OCI-LY1 (cell line): Measurements from ENCODE around the gene CLK1.
"Not testable (repeated sequence)": the region's sequence is repeated elsewhere in the genome, so short reads cannot be mapped to it uniquely, and the experiment has no call there.

Experiments
- H2AFZ ChIP-seq: fragments of 200-600 bp; sonication (generic), shearing (Covaris generic); 2 replicates; pipeline ENCODE4 v1.6.0; 2014; ENCODE audit warnings: antibody characterized with exemption, mild to moderate bottlenecking, low read length
- H3F3A ChIP-seq: fragments of 200-600 bp; sonication (generic), shearing (Covaris generic); 2 replicates; pipeline ENCODE4 v1.6.0; 2014; ENCODE audit warnings: mild to moderate bottlenecking, antibody characterized with exemption, low read length, moderate library complexity; ENCODE audit not compliant: insufficient read depth
- H3K27ac ChIP-seq: fragments of 200-600 bp; sonication (generic); 2 replicates; pipeline ENCODE4 v1.5.1; 2014; ENCODE audit warnings: low read length, mixed run types, mild to moderate bottlenecking, low read depth; ENCODE audit not compliant: poor library complexity, severe bottlenecking
- H3K27me3 ChIP-seq: fragments of 200-600 bp; sonication (generic); 2 replicates; pipeline ENCODE4 v1.6.0; 2014; ENCODE audit warnings: antibody characterized with exemption, mild to moderate bottlenecking, low read length, moderate library complexity; ENCODE audit not compliant: insufficient read depth
- H3K36me3 ChIP-seq: fragments of 200-600 bp; sonication (generic); 2 replicates; pipeline ENCODE4 v1.6.1; 2014; ENCODE audit warnings: mild to moderate bottlenecking, antibody characterized with exemption, low read length, moderate library complexity, mixed read lengths; ENCODE audit not compliant: insufficient read depth
- H3K4me1 ChIP-seq: fragments of 200-600 bp; sonication (generic); 2 replicates; pipeline ENCODE4 v1.5.1; 2014; ENCODE audit warnings: mild to moderate bottlenecking, low read length, moderate library complexity; ENCODE audit not compliant: insufficient read depth, severe bottlenecking
- H3K4me2 ChIP-seq: fragments of 200-600 bp; sonication (generic), shearing (Covaris generic); 2 replicates; pipeline ENCODE4 v1.6.1; 2014; ENCODE audit warnings: low read length
- H3K4me3 ChIP-seq: fragments of 200-600 bp; sonication (generic); 2 replicates; pipeline ENCODE4 v1.5.1; 2014; ENCODE audit warnings: low read length, low read depth, mild to moderate bottlenecking, mixed read lengths; ENCODE audit not compliant: poor library complexity, severe bottlenecking
- H3K79me2 ChIP-seq: fragments of 200-600 bp; shearing (Covaris generic); 2 replicates; pipeline ENCODE4 v1.6.1; 2016; ENCODE audit warnings: mixed run types, low read length, mixed read lengths; ENCODE audit not compliant: insufficient read depth
- H3K9ac ChIP-seq: fragments of 200-600 bp; sonication (generic), shearing (Covaris generic); 2 replicates; pipeline ENCODE4 v1.6.1; 2014; ENCODE audit warnings: mild to moderate bottlenecking, low read length, mixed read lengths
- H3K9me2 ChIP-seq: fragments of 200-600 bp; sonication (generic), shearing (Covaris generic); 2 replicates; pipeline ENCODE4 v1.6.1; 2014; ENCODE audit warnings: low read depth, mild to moderate bottlenecking, low read length, mixed read lengths
- H3K9me3 ChIP-seq: fragments of 200-600 bp; shearing (Covaris generic); 2 replicates; pipeline ENCODE4 v1.6.1; 2014; ENCODE audit warnings: low read length, mixed read lengths
- H4K20me1 ChIP-seq: fragments of 200-600 bp; sonication (generic), shearing (Covaris generic); 2 replicates; pipeline ENCODE4 v1.6.0; 2016; ENCODE audit warnings: mild to moderate bottlenecking, low read length; ENCODE audit not compliant: insufficient read depth
- CTCF ChIP-seq: fragments of 200-600 bp; sonication (generic), shearing (Covaris generic); IDR thresholded peaks from 2 replicates; pipeline ENCODE4 v1.5.1; 2017; ENCODE audit warnings: mild to moderate bottlenecking, antibody characterized with exemption, low read length, moderate library complexity, mixed read lengths
- EZH2 ChIP-seq: fragments of 200-600 bp; sonication (generic), shearing (Covaris generic); IDR thresholded peaks from 2 replicates; pipeline ENCODE4 v1.8.0; 2017; ENCODE audit warnings: borderline replicate concordance, mixed run types, mild to moderate bottlenecking, antibody characterized with exemption, low read length, moderate library complexity, mixed read lengths

CLK1 gene

GRCh38 chr2:200888704-200889625 is 24.5 kb upstream of the CLK1 start, which contains the start of the genes NIF3L1 and PPIL3:
NIF3L1 (plus strand) TSS chr2:200889371; CDS start chr2:200891944, 2,573 bp downstream.
PPIL3 (minus strand) TSS chr2:200889077; CDS start chr2:200887615, 1,462 bp downstream.
- Histone ChIP-seq H2AFZ (peak within 1 kb of the TSS; percentile 19), H3K9me3 (no peaks in the 10 kb centered on the region), H3K4me3 (peak within 1 kb of the TSS; percentile 84), H3K79me2 (peaks cover 27% of the 10 kb centered on the region), H3K9me2 (no peaks in the 10 kb centered on the region), H3K27me3 (no peaks in the 10 kb centered on the region), H3K4me1 (peaks cover 26% of the 10 kb centered on the region), H3K9ac (peak within 1 kb of the TSS; percentile 86), H3K4me2 (peak within 1 kb of the TSS; percentile 81), H3K27ac (peak within 1 kb of the TSS; percentile 95), H3F3A (no peaks in the 10 kb centered on the region), H4K20me1 (no peaks in the 10 kb centered on the region), H3K36me3 (peaks cover 28% of the 10 kb centered on the region)
- 0 out of 2 replicates have a peak, but pooled peaks have one; percentile 8 for TF ChIP-seq CTCF
- TF ChIP-seq EZH2: no peak

GRCh38 chr2:200881715-200882249 is 17.3 kb upstream of the CLK1 start:
- not testable (repeated sequence) for H3K79me2 ChIP-seq, H3K9ac ChIP-seq, H3K9me3 ChIP-seq, H3K27ac ChIP-seq, H3F3A ChIP-seq, H2AFZ ChIP-seq, H3K4me2 ChIP-seq, H3K4me1 ChIP-seq, H4K20me1 ChIP-seq, H3K27me3 ChIP-seq, H3K9me2 ChIP-seq, H3K4me3 ChIP-seq
- peaks cover 82% of the 10 kb centered on the region for H3K36me3 ChIP-seq

GRCh38 chr2:200878289-200878880 is 13.9 kb upstream of the CLK1 start:
- Histone ChIP-seq H3K9me2 (no peaks in the 10 kb centered on the region), H3K79me2 (no peaks in the 10 kb centered on the region), H3K27ac (no peak overlapping the region), H3K4me3 (no peak overlapping the region), H3K4me2 (no peak overlapping the region), H3F3A (no peaks in the 10 kb centered on the region; the same call in 1 of the 2 replicates), H4K20me1 (no peaks in the 10 kb centered on the region), H3K36me3 (peaks cover 91% of the 10 kb centered on the region), H3K9ac (no peak overlapping the region), H3K27me3 (no peaks in the 10 kb centered on the region), H3K9me3 (no peaks in the 10 kb centered on the region), H2AFZ (no peak overlapping the region), H3K4me1 (no peaks in the 10 kb centered on the region)
- TF ChIP-seq CTCF: no peak
- TF ChIP-seq EZH2: no peak
